ENCODE data around the gene LGALS13.

LGALS13 gene

DNA sequence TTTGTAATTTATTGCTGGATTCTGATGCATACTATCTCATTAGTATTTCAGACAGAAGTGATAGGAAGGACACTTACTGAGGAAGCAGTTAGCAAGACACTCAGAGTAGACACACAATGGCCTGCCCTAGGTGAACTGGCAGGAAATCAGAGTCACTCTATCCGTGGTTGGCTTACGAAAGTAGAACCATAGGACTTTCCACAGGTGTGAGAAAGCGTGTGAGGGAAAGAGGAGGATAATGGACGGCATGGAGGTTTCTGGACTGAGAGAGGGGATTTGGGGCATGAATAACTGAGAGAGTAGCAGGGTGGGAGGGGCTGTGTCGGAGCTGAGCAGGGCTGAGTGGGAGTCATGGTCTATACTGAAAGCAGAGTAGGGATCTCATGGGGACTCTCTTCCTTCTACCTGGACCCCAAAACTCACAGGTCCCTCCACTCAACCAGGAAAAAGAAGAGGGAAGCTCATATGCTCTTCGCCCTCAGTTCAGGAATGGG lies 43.7 kb upstream of the LGALS13 start:
- peaks cover 0 to 8% of the 10 kb centered on the region in 2 donors for H3K27me3 ChIP-seq
- H3K4me3 ChIP-seq = no peak overlapping the region
- H3K36me3 ChIP-seq = no peaks in the 10 kb centered on the region
- no peaks in the 10 kb centered on the region for H3K4me1 ChIP-seq
- H3K9me3 ChIP-seq = no peaks in the 10 kb centered on the region
- intact Hi-C loops (cut with DNase I; ENCODE audit: low total_unique reads) = no loop called here
- TF ChIP-seq, protein P1, sequence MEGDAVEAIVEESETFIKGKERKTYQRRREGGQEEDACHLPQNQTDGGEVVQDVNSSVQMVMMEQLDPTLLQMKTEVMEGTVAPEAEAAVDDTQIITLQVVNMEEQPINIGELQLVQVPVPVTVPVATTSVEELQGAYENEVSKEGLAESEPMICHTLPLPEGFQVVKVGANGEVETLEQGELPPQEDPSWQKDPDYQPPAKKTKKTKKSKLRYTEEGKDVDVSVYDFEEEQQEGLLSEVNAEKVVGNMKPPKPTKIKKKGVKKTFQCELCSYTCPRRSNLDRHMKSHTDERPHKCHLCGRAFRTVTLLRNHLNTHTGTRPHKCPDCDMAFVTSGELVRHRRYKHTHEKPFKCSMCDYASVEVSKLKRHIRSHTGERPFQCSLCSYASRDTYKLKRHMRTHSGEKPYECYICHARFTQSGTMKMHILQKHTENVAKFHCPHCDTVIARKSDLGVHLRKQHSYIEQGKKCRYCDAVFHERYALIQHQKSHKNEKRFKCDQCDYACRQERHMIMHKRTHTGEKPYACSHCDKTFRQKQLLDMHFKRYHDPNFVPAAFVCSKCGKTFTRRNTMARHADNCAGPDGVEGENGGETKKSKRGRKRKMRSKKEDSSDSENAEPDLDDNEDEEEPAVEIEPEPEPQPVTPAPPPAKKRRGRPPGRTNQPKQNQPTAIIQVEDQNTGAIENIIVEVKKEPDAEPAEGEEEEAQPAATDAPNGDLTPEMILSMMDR (IDR thresholded peaks at IDR 0.05) = no peak
- no peak for DNase-seq
- no peak overlapping the region for H3K27ac ChIP-seq

DNA sequence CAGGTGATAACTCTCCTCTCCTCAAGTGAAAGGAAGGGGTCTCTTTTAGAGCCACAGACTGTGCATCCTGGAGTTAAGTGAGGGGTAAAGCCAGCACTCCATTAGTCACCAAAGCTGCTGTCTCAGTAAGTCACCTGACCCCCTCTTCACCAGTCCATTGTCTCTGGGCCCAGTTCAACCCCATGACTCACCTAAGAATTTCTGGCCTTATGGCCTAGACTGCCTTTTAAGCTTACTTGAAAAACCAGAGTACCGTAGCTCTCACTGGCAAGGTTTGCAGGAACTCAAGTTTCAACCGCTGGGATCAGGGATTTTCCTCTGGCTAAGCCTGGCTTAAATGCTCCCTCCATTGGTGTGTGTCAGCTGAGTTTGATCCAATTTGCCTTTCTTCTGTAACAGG lies 38.9 kb upstream of the LGALS13 start:
- no peaks in the 10 kb centered on the region for H3K9me3 ChIP-seq
- no peak overlapping the region for H3K27ac ChIP-seq
- no peak for DNase-seq
- H3K36me3 ChIP-seq = no peaks in the 10 kb centered on the region
- peaks cover 0 to 3% of the 10 kb centered on the region in 2 donors for H3K27me3 ChIP-seq
- no peak overlapping the region for H3K4me3 ChIP-seq
- no peaks in the 10 kb centered on the region for H3K4me1 ChIP-seq
- TF ChIP-seq, protein P1 (IDR thresholded peaks at IDR 0.05) = no peak
- intact Hi-C loops (cut with DNase I; ENCODE audit: low total_unique reads) = no loop called here

DNA sequence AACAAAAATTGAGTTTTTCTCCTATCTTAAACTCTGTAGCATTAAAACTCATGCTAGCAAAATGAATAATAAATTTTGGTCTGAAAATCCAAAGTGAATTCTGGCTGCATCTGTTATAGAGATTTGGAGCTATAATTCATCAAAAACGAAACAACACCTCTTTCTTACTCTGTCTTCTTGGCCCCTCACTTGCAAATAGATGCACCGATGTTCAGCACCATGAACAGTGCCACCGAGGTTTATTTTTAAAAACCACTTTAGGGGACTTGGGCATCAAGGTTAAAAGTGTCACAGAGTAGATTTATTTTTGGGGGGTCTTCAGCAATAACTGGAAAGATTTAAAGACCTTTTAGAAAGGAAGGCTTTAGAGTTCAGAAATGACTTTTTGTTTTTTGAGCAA lies 36.3 kb upstream of the LGALS13 start:
- Histone ChIP-seq H3K9me3 (no peaks in the 10 kb centered on the region), H3K36me3 (no peaks in the 10 kb centered on the region), H3K27ac (no peak overlapping the region), H3K4me3 (no peak overlapping the region), H3K4me1 (no peaks in the 10 kb centered on the region), H3K27me3 (peaks cover 0 to 3% of the 10 kb centered on the region in 2 donors)
- DNase-seq = no peak
- intact Hi-C loops (cut with DNase I; ENCODE audit: low total_unique reads) = no loop called here
- TF ChIP-seq, protein P1 (IDR thresholded peaks at IDR 0.05) = no peak

DNA sequence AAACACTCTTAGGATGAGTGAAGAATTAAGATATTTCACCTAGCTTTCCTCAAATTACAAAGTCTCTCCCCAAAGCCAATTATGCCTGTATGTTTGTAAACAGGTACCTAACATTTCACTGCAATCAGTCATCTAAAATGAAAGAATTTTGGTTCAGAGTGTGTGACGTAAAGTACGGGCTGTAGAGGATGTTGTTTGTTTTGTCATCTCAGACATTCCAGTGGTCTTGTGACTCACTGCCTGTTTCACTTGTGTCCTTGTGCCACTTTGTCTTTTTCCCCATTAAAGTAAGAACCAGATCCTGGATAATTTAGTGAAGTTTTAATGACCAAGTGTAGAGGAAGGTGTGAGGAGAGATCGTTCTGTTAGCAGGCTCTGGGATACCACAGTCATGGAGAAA lies 33.7 kb upstream of the LGALS13 start:
- Histone ChIP-seq H3K27ac (no peak overlapping the region), H3K4me3 (no peak overlapping the region), H3K9me3 (peaks cover 0 to 2% (median 0%) of the 10 kb centered on the region in 3 donors), H3K36me3 (no peaks in the 10 kb centered on the region), H3K4me1 (no peaks in the 10 kb centered on the region), H3K27me3 (peaks cover 0 to 3% of the 10 kb centered on the region in 2 donors)
- TF ChIP-seq, protein P1 (IDR thresholded peaks at IDR 0.05) = no peak
- DNase-seq = no peak
- intact Hi-C loops (cut with DNase I; ENCODE audit: low total_unique reads) = no loop called here

DNA sequence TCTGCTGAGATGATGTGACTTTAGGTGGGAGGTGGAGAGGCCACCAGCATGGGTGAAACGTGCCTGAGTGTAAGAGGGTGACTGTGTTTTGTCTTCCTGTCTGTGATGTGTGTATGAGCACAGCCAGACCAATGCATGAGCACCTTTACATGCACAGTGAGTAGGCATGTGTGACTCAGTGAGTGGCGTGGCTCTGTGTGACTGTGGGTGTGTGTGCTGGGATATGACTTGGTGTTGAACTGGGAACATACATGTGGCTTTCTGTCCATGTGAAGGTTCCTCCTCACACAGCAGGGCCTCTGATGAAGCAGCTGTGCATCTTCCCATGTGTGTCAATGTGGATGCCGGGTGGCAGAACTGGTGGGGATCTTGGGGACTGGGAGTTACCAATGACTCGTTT lies 19.9 kb upstream of the LGALS13 start:
- H3K36me3 ChIP-seq = no peaks in the 10 kb centered on the region
- H3K27ac ChIP-seq = no peak overlapping the region
- TF ChIP-seq, protein P1 (IDR thresholded peaks at IDR 0.05) = no peak
- H3K9me3 ChIP-seq = peaks cover 0 to 5% (median 4%) of the 10 kb centered on the region in 3 donors
- no peak overlapping the region for H3K4me3 ChIP-seq
- DNase-seq = no peak
- intact Hi-C loops (cut with DNase I; ENCODE audit: low total_unique reads) = no loop called here
- no peaks in the 10 kb centered on the region for H3K4me1 ChIP-seq
- H3K27me3 ChIP-seq = no peaks in the 10 kb centered on the region
